ENCODE measurements around the gene DLG2.
"Not testable (repeated sequence)": the region's sequence is repeated elsewhere in the genome, so short reads cannot be mapped to it uniquely, and the experiment has no call there.

DLG2 gene

GRCh38 chr11:85238906-85239305 lies 388.2 kb downstream of the DLG2 start:
- TF ChIP-seq, protein P1, sequence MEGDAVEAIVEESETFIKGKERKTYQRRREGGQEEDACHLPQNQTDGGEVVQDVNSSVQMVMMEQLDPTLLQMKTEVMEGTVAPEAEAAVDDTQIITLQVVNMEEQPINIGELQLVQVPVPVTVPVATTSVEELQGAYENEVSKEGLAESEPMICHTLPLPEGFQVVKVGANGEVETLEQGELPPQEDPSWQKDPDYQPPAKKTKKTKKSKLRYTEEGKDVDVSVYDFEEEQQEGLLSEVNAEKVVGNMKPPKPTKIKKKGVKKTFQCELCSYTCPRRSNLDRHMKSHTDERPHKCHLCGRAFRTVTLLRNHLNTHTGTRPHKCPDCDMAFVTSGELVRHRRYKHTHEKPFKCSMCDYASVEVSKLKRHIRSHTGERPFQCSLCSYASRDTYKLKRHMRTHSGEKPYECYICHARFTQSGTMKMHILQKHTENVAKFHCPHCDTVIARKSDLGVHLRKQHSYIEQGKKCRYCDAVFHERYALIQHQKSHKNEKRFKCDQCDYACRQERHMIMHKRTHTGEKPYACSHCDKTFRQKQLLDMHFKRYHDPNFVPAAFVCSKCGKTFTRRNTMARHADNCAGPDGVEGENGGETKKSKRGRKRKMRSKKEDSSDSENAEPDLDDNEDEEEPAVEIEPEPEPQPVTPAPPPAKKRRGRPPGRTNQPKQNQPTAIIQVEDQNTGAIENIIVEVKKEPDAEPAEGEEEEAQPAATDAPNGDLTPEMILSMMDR (IDR thresholded peaks at IDR 0.05; ENCODE audit: insufficient read depth, low read length), result no peak
- TF ChIP-seq GABPA (IDR thresholded peaks at IDR 0.05; ENCODE audit: low read depth), result no peak
- no peak for TF ChIP-seq REST (IDR thresholded peaks at IDR 0.05; ENCODE audit: insufficient replicate concordance, low read depth)
- no peak for TF ChIP-seq POLR2AphosphoS5 (IDR thresholded peaks at IDR 0.05; ENCODE audit: low read depth)
- TF ChIP-seq SPI1 (IDR thresholded peaks at IDR 0.05; ENCODE audit: borderline replicate concordance, low read depth), result no peak
- Histone ChIP-seq H3K27ac (replicated peaks) (no peak overlapping the region), H3K27me3 (ENCODE audit: insufficient read depth, poor library complexity, severe bottlenecking) (no peaks in the 10 kb centered on the region), H3K4me3 (replicated peaks; ENCODE audit: insufficient read depth, low read length) (no peak overlapping the region)
- no peak for DNase-seq (ENCODE audit: low read depth in 1 of 2, low spot score in 1 of 2)

GRCh38 chr11:85238038-85238437 lies 389.1 kb downstream of the DLG2 start:
- H3K27ac ChIP-seq (replicated peaks); DNase-seq (ENCODE audit: low read depth in 1 of 2, low spot score in 1 of 2); H3K27me3 ChIP-seq (ENCODE audit: insufficient read depth, poor library complexity, severe bottlenecking); H3K4me3 ChIP-seq (replicated peaks; ENCODE audit: insufficient read depth, low read length): not testable (repeated sequence)

DNA sequence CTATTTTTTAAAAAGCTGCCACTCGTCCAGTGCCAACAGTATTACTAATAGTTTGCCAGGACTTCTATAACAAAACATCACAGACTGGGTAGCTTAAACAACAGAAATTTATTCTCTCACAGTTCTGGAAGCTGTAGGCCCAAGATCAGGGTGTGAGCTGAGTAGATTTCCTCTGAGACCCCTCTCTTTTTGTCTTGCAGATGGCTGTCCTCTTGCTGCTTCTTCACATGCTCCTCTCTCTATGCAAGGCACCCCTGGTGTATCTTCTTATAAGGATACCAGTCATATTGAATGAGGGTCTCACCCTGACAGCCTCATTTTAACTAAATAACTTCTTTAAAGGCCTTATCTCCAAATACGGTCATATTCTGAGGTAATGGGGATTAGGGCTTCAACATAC lies 390.9 kb downstream of the DLG2 start:
- TF ChIP-seq, protein P1 (IDR thresholded peaks at IDR 0.05; ENCODE audit: insufficient read depth, low read length), result no peak
- no peak overlapping the region for H3K27ac ChIP-seq (replicated peaks)
- H3K4me3 ChIP-seq (replicated peaks; ENCODE audit: insufficient read depth, low read length), result no peak overlapping the region
- DNase-seq (ENCODE audit: low read depth in 1 of 2, low spot score in 1 of 2), result no peak
- H3K27me3 ChIP-seq (ENCODE audit: insufficient read depth, poor library complexity, severe bottlenecking), result no peaks in the 10 kb centered on the region

DNA sequence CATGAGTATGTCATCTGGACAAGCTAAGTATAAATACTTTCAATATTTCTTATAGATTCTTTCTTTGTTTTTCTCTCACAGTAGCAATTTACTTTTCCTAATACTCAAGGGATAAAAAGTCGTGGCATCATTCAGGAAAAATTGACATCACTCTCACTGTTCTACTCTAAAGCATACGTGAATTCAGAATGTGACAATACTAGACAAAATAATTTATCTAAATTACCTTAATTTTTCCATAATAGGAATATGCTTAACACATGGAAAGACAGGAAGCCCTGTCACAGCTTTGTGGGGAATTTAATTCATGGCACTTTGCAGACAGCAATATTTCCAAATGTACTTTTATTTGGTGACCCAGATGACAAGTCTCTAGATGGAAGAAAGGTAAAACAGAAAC lies 394.6 kb downstream of the DLG2 start:
- no peaks in the 10 kb centered on the region for H3K27me3 ChIP-seq (ENCODE audit: insufficient read depth, poor library complexity, severe bottlenecking)
- TF ChIP-seq, protein P1 (IDR thresholded peaks at IDR 0.05; ENCODE audit: insufficient read depth, low read length), result no peak
- no peak for TF ChIP-seq POLR2AphosphoS5 (IDR thresholded peaks at IDR 0.05; ENCODE audit: low read depth)
- TF ChIP-seq GABPA (IDR thresholded peaks at IDR 0.05; ENCODE audit: low read depth), result no peak
- TF ChIP-seq SPI1 (IDR thresholded peaks at IDR 0.05; ENCODE audit: borderline replicate concordance, low read depth), result no peak
- TF ChIP-seq REST (IDR thresholded peaks at IDR 0.05; ENCODE audit: insufficient replicate concordance, low read depth), result no peak
- no peak for DNase-seq (ENCODE audit: low read depth in 1 of 2, low spot score in 1 of 2)
- no peak overlapping the region for H3K4me3 ChIP-seq (replicated peaks; ENCODE audit: insufficient read depth, low read length)
- H3K27ac ChIP-seq (replicated peaks), result no peak overlapping the region
